Endothelial cell of umbilical vein (primary cell): ENCODE results near the gene ASB13.
A peak's percentile ranks its signal among the peaks of the same experiment; 100 is the strongest.

Source experiments
- EZH2 ChIP-seq: IDR thresholded peaks from 2 replicates; pipeline ENCODE4 v1.6.1; 2012; ENCODE audit warnings: borderline replicate concordance, low read depth, mild to moderate bottlenecking, moderate library complexity, low read length, inconsistent platforms; ENCODE audit not compliant: severe bottlenecking
- FOS ChIP-seq: IDR thresholded peaks from 2 replicates; pipeline ENCODE4 v1.6.1; 2011; ENCODE audit warnings: mild to moderate bottlenecking, low read length, moderate library complexity, borderline replicate concordance; ENCODE audit not compliant: insufficient read depth
- GATA2 ChIP-seq: IDR thresholded peaks from 2 replicates; pipeline ENCODE4 v1.7.0; 2011; ENCODE audit warnings: low read depth, mild to moderate bottlenecking, moderate library complexity, mixed read lengths, low read length; ENCODE audit not compliant: insufficient read length, insufficient read depth
- JUN ChIP-seq: IDR thresholded peaks from 2 replicates; pipeline ENCODE4 v1.6.1; 2011; ENCODE audit warnings: borderline replicate concordance, low read depth; ENCODE audit not compliant: insufficient read length, insufficient read depth
- MYC ChIP-seq: IDR thresholded peaks from one replicate; pipeline ENCODE4 v1.6.1; 2011; ENCODE audit warnings: mild to moderate bottlenecking, low read depth, low read length
- POLR2A ChIP-seq: IDR thresholded peaks from 2 replicates; pipeline ENCODE4 v1.6.1; 2012; ENCODE audit warnings: low read depth, mild to moderate bottlenecking, control low read depth, low read length
- POLR2AphosphoS5 ChIP-seq: IDR thresholded peaks from 2 replicates; pipeline ENCODE4 v1.6.1; 2012; ENCODE audit warnings: low read depth, mild to moderate bottlenecking, control low read depth, low read length, moderate library complexity; ENCODE audit not compliant: insufficient read depth
- TF ChIP-seq, protein P1 (sequence below), 2 donors: IDR thresholded peaks; 1 replicate in 1 of 2; 2 replicates in 1 of 2; pipeline ENCODE4 v1.5.1; 2011; ENCODE audit warnings: low read length in 2 of 2, mild to moderate bottlenecking in 2 of 2, moderate library complexity in 2 of 2, control low read depth in 1 of 2, inconsistent platforms in 1 of 2, low read depth in 1 of 2; ENCODE audit not compliant: insufficient read depth in 1 of 2; ENCODE audit errors: extremely low read depth in 1 of 2

DNA sequence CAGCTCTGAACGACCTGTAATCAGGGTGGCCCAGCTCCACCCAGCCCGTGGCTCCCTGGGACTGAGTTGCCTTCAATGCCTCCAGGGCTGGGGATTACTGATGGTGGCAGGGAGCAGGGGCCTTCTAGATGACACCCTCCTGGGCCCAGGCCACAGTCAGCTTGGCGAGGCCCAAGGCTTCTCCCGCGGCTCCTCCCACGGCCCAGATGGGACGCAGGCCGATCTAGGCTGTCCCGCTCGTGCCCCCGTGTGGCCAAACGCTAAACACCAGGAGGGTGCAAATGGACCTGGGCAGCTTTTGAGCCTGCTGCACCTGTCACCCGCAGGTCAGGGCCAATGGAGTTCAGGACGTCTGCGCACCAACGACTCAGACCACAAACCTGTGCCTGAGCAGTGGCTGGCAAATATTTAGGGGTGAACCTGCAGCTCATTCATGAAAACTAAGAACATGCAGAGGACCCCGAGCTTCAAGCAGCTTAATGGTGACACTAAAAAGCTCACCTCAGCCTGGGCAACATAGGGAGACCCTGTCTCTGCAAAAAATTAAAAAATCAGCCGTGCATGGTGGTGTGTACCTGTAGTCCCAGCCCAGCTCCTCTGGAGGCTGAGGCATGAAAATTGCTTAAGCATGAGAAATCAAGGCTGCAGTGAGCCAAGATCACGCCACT is 43.2 kb downstream of the ASB13 start:
- TF ChIP-seq POLR2A: no peak
- TF ChIP-seq, protein P1, sequence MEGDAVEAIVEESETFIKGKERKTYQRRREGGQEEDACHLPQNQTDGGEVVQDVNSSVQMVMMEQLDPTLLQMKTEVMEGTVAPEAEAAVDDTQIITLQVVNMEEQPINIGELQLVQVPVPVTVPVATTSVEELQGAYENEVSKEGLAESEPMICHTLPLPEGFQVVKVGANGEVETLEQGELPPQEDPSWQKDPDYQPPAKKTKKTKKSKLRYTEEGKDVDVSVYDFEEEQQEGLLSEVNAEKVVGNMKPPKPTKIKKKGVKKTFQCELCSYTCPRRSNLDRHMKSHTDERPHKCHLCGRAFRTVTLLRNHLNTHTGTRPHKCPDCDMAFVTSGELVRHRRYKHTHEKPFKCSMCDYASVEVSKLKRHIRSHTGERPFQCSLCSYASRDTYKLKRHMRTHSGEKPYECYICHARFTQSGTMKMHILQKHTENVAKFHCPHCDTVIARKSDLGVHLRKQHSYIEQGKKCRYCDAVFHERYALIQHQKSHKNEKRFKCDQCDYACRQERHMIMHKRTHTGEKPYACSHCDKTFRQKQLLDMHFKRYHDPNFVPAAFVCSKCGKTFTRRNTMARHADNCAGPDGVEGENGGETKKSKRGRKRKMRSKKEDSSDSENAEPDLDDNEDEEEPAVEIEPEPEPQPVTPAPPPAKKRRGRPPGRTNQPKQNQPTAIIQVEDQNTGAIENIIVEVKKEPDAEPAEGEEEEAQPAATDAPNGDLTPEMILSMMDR (IDR thresholded peaks at IDR 0.05; ENCODE audit: extremely low read depth in 1 of 2, insufficient read depth in 1 of 2, low read depth in 1 of 2, low read length in 2 of 2): peak; percentile 89 to 94
- no peak for TF ChIP-seq EZH2
- TF ChIP-seq POLR2AphosphoS5: peak; percentile 18
- no peak for TF ChIP-seq FOS
- TF ChIP-seq MYC: no peak
- no peak for TF ChIP-seq JUN
- TF ChIP-seq GATA2: no peak
